Measurements from ENCODE around the gene MALAT1. TPM values are rescaled to one million over a fixed set of nuclear protein-coding genes. Genes with fewer than 3 reads are reported as not detected.

The MALAT1 gene
- total RNA-seq, 1 donor from 2014 or later = 12,130 TPM

DNA sequence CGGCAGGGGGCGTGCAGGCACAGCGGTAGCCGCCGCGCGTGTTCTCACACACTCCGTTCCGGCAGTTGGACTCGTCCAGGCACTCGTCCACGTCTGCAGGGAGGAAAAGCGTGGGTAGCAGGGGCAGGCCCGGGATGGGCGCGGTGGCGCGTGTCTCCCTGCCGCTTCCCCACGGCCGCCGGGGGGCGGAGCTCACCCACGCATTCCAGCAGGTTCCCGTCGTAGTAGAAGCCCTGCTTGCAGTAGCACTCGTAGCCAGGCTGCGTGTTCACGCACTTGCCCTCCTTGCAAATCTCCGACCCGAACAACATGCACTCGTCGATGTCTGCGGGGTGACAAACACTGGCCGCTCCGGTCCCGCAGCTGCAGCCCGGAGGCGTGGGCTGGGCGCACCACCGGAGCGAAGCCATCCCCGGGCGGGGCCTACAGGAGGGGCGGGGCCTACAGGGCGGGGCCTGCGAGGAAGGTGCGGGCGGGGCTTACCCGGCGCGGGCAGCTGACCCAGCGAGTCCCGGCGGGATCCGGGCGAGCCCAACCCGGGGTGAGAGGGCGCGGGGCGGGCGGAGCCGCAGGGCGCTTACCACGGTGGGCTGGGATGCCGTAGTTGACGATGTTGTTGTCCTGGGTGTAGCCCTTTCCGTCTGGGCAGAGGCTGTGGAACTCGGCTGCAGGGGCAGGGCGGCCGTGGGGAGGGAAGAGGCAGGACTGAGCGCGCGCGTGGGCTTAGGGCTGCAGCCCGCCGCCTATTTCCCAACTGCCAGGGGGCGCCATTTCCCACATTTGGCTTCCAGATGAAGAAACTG lies 41.6 kb downstream of the MALAT1 start:
- Mint-ChIP-seq H3K27me3 (ENCODE audit: low read depth) (no peaks in the 10 kb centered on the region), H3K4me1 (ENCODE audit: low read depth) (peaks cover 24% of the 10 kb centered on the region), H3K27ac (ENCODE audit: unreplicated experiment) (peak overlapping the region; percentile 75), H3K36me3 (ENCODE audit: low read depth) (peaks cover 13% of the 10 kb centered on the region), H3K9me3 (ENCODE audit: low read depth) (no peaks in the 10 kb centered on the region), H3K4me3 (ENCODE audit: unreplicated experiment) (peak overlapping the region; percentile 66)
- TF ChIP-seq, protein P1, sequence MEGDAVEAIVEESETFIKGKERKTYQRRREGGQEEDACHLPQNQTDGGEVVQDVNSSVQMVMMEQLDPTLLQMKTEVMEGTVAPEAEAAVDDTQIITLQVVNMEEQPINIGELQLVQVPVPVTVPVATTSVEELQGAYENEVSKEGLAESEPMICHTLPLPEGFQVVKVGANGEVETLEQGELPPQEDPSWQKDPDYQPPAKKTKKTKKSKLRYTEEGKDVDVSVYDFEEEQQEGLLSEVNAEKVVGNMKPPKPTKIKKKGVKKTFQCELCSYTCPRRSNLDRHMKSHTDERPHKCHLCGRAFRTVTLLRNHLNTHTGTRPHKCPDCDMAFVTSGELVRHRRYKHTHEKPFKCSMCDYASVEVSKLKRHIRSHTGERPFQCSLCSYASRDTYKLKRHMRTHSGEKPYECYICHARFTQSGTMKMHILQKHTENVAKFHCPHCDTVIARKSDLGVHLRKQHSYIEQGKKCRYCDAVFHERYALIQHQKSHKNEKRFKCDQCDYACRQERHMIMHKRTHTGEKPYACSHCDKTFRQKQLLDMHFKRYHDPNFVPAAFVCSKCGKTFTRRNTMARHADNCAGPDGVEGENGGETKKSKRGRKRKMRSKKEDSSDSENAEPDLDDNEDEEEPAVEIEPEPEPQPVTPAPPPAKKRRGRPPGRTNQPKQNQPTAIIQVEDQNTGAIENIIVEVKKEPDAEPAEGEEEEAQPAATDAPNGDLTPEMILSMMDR (IDR thresholded peaks at IDR 0.05) = peak; percentile 90
- no peak for DNase-seq (ENCODE audit: low spot score)

DNA sequence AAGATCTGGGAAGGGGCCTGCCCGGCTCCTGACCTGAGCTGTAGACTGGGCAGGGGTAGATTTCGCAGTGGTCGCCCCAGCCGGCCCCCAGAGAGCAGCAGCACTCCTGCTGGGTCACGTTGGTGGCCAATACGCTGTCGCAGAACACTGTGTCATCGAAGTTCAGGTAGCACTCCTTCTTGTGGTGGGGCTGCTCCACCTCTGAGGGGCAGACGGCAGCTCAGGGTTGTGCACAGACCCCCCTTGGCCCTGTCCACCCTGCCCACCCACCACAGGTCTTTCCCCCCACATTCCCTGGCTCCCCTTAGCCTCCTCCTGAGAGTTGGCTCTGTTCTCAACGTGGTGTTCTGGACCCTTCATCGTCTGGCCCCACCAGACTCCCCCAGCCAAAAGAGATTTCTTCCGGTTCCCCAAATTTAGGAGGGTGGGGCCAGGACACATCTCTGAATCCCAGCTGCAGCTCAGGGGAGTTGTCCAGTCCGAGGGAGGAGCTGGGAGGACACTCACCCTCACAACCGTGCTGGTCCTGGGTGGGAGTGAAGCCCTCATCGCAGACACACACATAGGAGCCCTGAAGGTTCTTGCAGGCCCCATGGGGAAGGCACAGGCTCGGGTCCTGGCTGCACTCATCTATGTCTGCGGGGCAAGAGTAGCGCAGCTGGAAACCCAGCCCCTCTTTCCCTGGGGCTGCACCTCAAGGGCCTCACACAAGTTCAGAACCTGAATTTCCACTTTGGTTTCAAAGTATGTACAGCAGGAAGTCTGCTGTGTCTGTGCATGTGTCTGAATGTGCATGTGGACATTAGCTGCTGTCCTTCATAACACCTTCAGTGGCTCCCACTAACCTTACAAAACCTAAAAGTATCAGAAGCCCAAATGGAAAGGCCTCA lies 42.5 kb downstream of the MALAT1 start:
- Mint-ChIP-seq H3K36me3 (ENCODE audit: low read depth) (peaks cover 18% of the 10 kb centered on the region), H3K9me3 (ENCODE audit: low read depth) (no peaks in the 10 kb centered on the region), H3K27me3 (ENCODE audit: low read depth) (no peaks in the 10 kb centered on the region), H3K4me1 (ENCODE audit: low read depth) (peaks cover 24% of the 10 kb centered on the region), H3K4me3 (ENCODE audit: unreplicated experiment) (peak overlapping the region; percentile 66), H3K27ac (ENCODE audit: unreplicated experiment) (peak overlapping the region; percentile 81)
- DNase-seq (ENCODE audit: low spot score) = no peak
- TF ChIP-seq, protein P1 (IDR thresholded peaks at IDR 0.05) = peak; percentile 63

DNA sequence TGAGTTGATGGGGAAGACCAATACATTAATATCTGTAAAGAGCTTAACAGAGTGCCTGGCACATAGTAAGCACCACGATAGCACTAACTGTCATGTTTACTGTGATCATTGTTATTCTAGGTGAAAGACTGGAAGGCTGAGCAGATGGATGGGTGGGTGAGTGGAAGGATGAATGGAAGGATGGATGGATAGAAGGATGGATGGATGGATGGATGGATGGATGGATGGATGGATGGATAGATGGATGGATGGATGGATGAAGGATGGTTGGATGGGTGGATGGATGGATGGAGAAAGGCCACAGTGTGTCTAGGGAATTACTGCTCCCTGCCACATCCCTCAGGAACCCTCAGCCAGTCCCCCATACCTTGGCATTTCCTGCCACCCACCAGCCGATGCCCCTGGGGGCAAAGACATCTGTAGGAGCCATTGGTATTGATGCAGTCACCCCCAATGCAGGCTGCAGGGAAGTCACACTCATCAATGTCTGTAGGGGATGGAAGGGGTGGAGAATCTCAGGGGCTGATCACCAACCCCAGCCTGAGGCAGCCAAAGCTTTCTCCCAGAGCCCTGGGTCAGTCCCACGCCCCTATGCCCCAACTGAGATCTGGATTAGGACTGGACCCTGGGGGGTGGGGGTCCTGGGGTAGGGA lies 44.0 kb downstream of the MALAT1 start:
- H3K4me3 Mint-ChIP-seq (ENCODE audit: unreplicated experiment) = no peak overlapping the region

DNA sequence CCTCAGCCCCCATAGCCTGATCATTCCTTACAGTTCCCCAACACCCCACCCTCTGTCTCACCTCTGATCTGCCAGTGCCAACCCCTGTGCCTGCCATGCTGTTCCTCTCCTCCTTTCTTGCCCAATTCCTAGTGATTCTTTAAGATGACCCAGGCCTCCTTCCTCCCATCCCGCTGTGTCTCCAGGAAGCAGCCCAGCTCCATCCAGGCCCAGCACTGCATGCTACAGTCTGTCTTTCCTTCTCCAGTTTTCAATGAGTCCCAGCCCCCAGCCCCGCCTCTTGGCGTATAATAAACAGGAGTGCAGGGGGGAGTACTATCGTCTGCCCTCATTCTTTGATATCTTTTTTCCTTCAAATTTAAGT lies 47.0 kb downstream of the MALAT1 start:
- no peak for DNase-seq (ENCODE audit: low spot score)
- TF ChIP-seq, protein P1 (IDR thresholded peaks at IDR 0.05) = no peak
- Mint-ChIP-seq H3K27me3 (ENCODE audit: low read depth) (no peaks in the 10 kb centered on the region), H3K9me3 (ENCODE audit: low read depth) (no peaks in the 10 kb centered on the region), H3K4me3 (ENCODE audit: unreplicated experiment) (no peak overlapping the region), H3K36me3 (ENCODE audit: low read depth) (peaks cover 31% of the 10 kb centered on the region), H3K4me1 (ENCODE audit: low read depth) (peaks cover 12% of the 10 kb centered on the region), H3K27ac (ENCODE audit: unreplicated experiment) (no peak overlapping the region)

More for the DNA sequence above, 44.0 kb downstream of the MALAT1 start:
- Mint-ChIP-seq H3K27ac (ENCODE audit: unreplicated experiment) (no peak overlapping the region), H3K9me3 (ENCODE audit: low read depth) (no peaks in the 10 kb centered on the region), H3K4me1 (ENCODE audit: low read depth) (peaks cover 20% of the 10 kb centered on the region), H3K36me3 (ENCODE audit: low read depth) (peaks cover 15% of the 10 kb centered on the region), H3K27me3 (ENCODE audit: low read depth) (no peaks in the 10 kb centered on the region)
- no peak for DNase-seq (ENCODE audit: low spot score)
- TF ChIP-seq, protein P1 (IDR thresholded peaks at IDR 0.05) = no peak

Measured in chondrocyte (in vitro differentiated cells).